Transverse colon (tissue), 3 donors: ENCODE measurements around the gene ARSK.

ENCODE experiments used
- CTCF ChIP-seq, 5 experiments: fragments of 200-600 bp in 3 of 5; fragments of 450-650 bp in 2 of 5; sonication (generic) in 3 of 5; IDR thresholded peaks; 1 replicate in 2 of 5; 2 replicates in 3 of 5; pipeline ENCODE4 v1.5.1; 2016 to 2017; ENCODE audit warnings: antibody characterized with exemption in 5 of 5, inconsistent platforms in 3 of 5, mild to moderate bottlenecking in 2 of 5, moderate library complexity in 1 of 5
- EP300 ChIP-seq: sonication (generic); formaldehyde crosslinking; IDR thresholded peaks from one replicate; pipeline ENCODE4 v1.6.1; 2017; ENCODE audit warnings: antibody characterized with exemption, low read depth
- POLR2A ChIP-seq: fragments of 450-650 bp; IDR thresholded peaks from one replicate; pipeline ENCODE4 v1.6.1; 2016; ENCODE audit warnings: antibody characterized with exemption, mild to moderate bottlenecking, moderate library complexity

DNA sequence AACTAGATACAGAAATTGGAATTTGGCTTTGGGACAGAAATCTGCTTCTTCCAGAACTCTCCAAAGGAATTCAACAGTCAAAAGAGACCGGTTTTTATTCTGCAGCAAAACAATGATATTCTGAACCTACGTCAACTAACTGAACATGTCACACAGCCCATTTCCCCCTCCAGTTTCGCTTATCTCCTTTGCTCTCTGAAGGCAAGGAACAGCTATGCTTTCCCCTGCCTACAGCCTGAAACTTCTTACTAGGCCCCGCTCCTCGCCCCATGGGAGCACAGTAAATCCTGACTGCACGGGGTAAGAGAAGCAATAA is 612 bp upstream of the ARSK start:
- TF ChIP-seq CTCF (IDR thresholded peaks at IDR 0.05) (no peak), POLR2A (no peak), EP300 (no peak)
